ENCODE data around the gene SLC43A2. TPM values are rescaled to one million over a fixed set of nuclear protein-coding genes. Genes with fewer than 3 reads are reported as not detected.

Gene SLC43A2
- total RNA-seq, 3 donors from 2014 or later (not counting 1 experiment from before 2014, with no cell fraction given) = 24.5 to 36.0 (median 30.3) TPM

- Mint-ChIP-seq H3K4me3 (no peak overlapping the region), H3K36me3 (no peaks in the 10 kb centered on the region), H3K27ac (no peak overlapping the region), H3K9me3 (no peaks in the 10 kb centered on the region), H3K27me3 (ENCODE audit: low read depth in 2 of 2) (no peaks in the 10 kb centered on the region), H3K4me1 (peaks cover 9 to 14% of the 10 kb centered on the region in 2 donors)
- Histone ChIP-seq H3K27me3 (ENCODE audit: control insufficient read depth, insufficient read depth, low read length) (no peaks in the 10 kb centered on the region), H3K4me1 (ENCODE audit: control insufficient read depth, insufficient read depth, low read length) (peaks cover 11% of the 10 kb centered on the region), H3K4me3 (ENCODE audit: low read length) (no peak overlapping the region), H3K27ac (ENCODE audit: low read length) (no peak overlapping the region), H3K36me3 (ENCODE audit: control insufficient read depth, insufficient read depth, low read length) (no peaks in the 10 kb centered on the region), H3K9me3 (ENCODE audit: control insufficient read depth, insufficient read depth, low read length) (no peaks in the 10 kb centered on the region)
- intact Hi-C loops (cut with micrococcal nuclease) = no loop called here
- ATAC-seq (no peak), DNase-seq (no peak)
- no peak for TF ChIP-seq CTCF (IDR thresholded peaks at IDR 0.05)
- WGBS (ENCODE audit: insufficient coverage) = 85% methylated on average over 13 of the region's 13 CpGs
Measured at GRCh38 chr17:1616101-1616500, 12.5 kb downstream of the SLC43A2 start.

GRCh38 chr17:1612400-1612799 lies 16.2 kb downstream of the SLC43A2 start:
- H3K27ac Mint-ChIP-seq = peak overlapping the region in 1 of 2 donors; percentile 13
- intact Hi-C loops (cut with micrococcal nuclease) = no loop called here
- H3K36me3 ChIP-seq (ENCODE audit: control insufficient read depth, insufficient read depth, low read length) = no peaks in the 10 kb centered on the region
- H3K4me3 ChIP-seq (ENCODE audit: low read length) = no peak overlapping the region
- H3K27me3 ChIP-seq (ENCODE audit: control insufficient read depth, insufficient read depth, low read length) = no peaks in the 10 kb centered on the region
- no peak overlapping the region for H3K27ac ChIP-seq (ENCODE audit: low read length)
- ATAC-seq (no peak), DNase-seq (no peak)
- H3K9me3 ChIP-seq (ENCODE audit: control insufficient read depth, insufficient read depth, low read length) = no peaks in the 10 kb centered on the region
- H3K4me1 ChIP-seq (ENCODE audit: control insufficient read depth, insufficient read depth, low read length) = peaks cover 24% of the 10 kb centered on the region
- no peaks in the 10 kb centered on the region for H3K27me3 Mint-ChIP-seq (ENCODE audit: low read depth in 2 of 2)
- WGBS (ENCODE audit: insufficient coverage) = 93% methylated on average over 16 of the region's 16 CpGs
- no peak for TF ChIP-seq CTCF (IDR thresholded peaks at IDR 0.05)
- H3K4me3 Mint-ChIP-seq = no peak overlapping the region
- peaks cover 10 to 22% of the 10 kb centered on the region in 2 donors for H3K4me1 Mint-ChIP-seq
- no peaks in the 10 kb centered on the region for H3K9me3 Mint-ChIP-seq
- H3K36me3 Mint-ChIP-seq = no peaks in the 10 kb centered on the region

GRCh38 chr17:1611715-1612114 lies 16.9 kb downstream of the SLC43A2 start:
- no peak for ATAC-seq
- Histone ChIP-seq H3K36me3 (ENCODE audit: control insufficient read depth, insufficient read depth, low read length) (no peaks in the 10 kb centered on the region), H3K9me3 (ENCODE audit: control insufficient read depth, insufficient read depth, low read length) (no peaks in the 10 kb centered on the region), H3K4me1 (ENCODE audit: control insufficient read depth, insufficient read depth, low read length) (peaks cover 31% of the 10 kb centered on the region), H3K27me3 (ENCODE audit: control insufficient read depth, insufficient read depth, low read length) (no peaks in the 10 kb centered on the region), H3K4me3 (ENCODE audit: low read length) (no peak overlapping the region), H3K27ac (ENCODE audit: low read length) (no peak overlapping the region)
- 82% methylated on average over 10 of the region's 10 CpGs for WGBS (ENCODE audit: insufficient coverage)
- intact Hi-C loops (cut with micrococcal nuclease) = no loop called here
- no peaks in the 10 kb centered on the region for H3K27me3 Mint-ChIP-seq (ENCODE audit: low read depth in 2 of 2)
- no peaks in the 10 kb centered on the region for H3K9me3 Mint-ChIP-seq
- peaks cover 15 to 28% of the 10 kb centered on the region in 2 donors for H3K4me1 Mint-ChIP-seq
- peak overlapping the region in 1 of 2 donors; percentile 13 for H3K27ac Mint-ChIP-seq
- DNase-seq = no peak
- TF ChIP-seq CTCF (IDR thresholded peaks at IDR 0.05) = no peak
- H3K36me3 Mint-ChIP-seq = no peaks in the 10 kb centered on the region
- no peak overlapping the region for H3K4me3 Mint-ChIP-seq

GRCh38 chr17:1608676-1609075 lies 20.0 kb downstream of the SLC43A2 start:
- Mint-ChIP-seq H3K36me3 (no peaks in the 10 kb centered on the region), H3K9me3 (no peaks in the 10 kb centered on the region), H3K27me3 (ENCODE audit: low read depth in 2 of 2) (no peaks in the 10 kb centered on the region), H3K4me1 (peaks cover 6 to 26% of the 10 kb centered on the region in 2 donors), H3K27ac (peak overlapping the region; percentile 83 to 91), H3K4me3 (no peak overlapping the region)
- H3K4me3 ChIP-seq (ENCODE audit: low read length) = no peak overlapping the region
- ATAC-seq = no peak
- H3K36me3 ChIP-seq (ENCODE audit: control insufficient read depth, insufficient read depth, low read length) = no peaks in the 10 kb centered on the region
- H3K4me1 ChIP-seq (ENCODE audit: control insufficient read depth, insufficient read depth, low read length) = peaks cover 33% of the 10 kb centered on the region
- DNase-seq = no peak
- 93% methylated on average over 5 of the region's 7 CpGs for WGBS (ENCODE audit: insufficient coverage)
- intact Hi-C loops (cut with micrococcal nuclease) = no loop called here
- H3K9me3 ChIP-seq (ENCODE audit: control insufficient read depth, insufficient read depth, low read length) = no peaks in the 10 kb centered on the region
- H3K27me3 ChIP-seq (ENCODE audit: control insufficient read depth, insufficient read depth, low read length) = no peaks in the 10 kb centered on the region
- TF ChIP-seq CTCF (IDR thresholded peaks at IDR 0.05) = no peak
- no peak overlapping the region for H3K27ac ChIP-seq (ENCODE audit: low read length)
